ENCODE data around the gene FBXL19.

FBXL19 gene

GRCh38 chr16:30992276-30992780, 69.0 kb downstream of the FBXL19 start:
- DNase-seq, result no peak

- DNase-seq, result no peak
These were observed 69.8 kb downstream of the FBXL19 start for GRCh38 chr16:30992931-30993816.

- DNase-seq, result no peak
These were observed 72.6 kb downstream of the FBXL19 start for GRCh38 chr16:30995927-30996323.

GRCh38 chr16:30996324-30996984, 73.1 kb downstream of the FBXL19 start:
- DNase-seq, result no peak

- no peak for DNase-seq
These were observed 73.8 kb downstream of the FBXL19 start for GRCh38 chr16:30996985-30997724.

- DNase-seq, result no peak
These were observed 74.6 kb downstream of the FBXL19 start for GRCh38 chr16:30997725-30998711.
